Mucosa of gallbladder (tissue), 1 donor: ENCODE data around the gene TAF12. TPM values are rescaled to one million over a fixed set of nuclear protein-coding genes. Genes with fewer than 3 reads are reported as not detected.
"Not testable (repeated sequence)": the region's sequence is repeated elsewhere in the genome, so short reads cannot be mapped to it uniquely, and the experiment has no call there.

ENCODE experiments used
- DNase-seq: peaks from one replicate; pipeline ENCODE4 v3.0.0-alpha.2; 2020; ENCODE audit warnings: low spot score
- total RNA-seq: library from RNA; stranded (reverse); gene quantifications from one replicate; pipeline ENCODE4 v1.2.1, GENCODE V29; 2021
- donor health status: DM: no; HTN: no; CAD: no.

The TAF12 gene
- total RNA-seq, 1 donor from 2014 or later, result 16.3 TPM

DNA sequence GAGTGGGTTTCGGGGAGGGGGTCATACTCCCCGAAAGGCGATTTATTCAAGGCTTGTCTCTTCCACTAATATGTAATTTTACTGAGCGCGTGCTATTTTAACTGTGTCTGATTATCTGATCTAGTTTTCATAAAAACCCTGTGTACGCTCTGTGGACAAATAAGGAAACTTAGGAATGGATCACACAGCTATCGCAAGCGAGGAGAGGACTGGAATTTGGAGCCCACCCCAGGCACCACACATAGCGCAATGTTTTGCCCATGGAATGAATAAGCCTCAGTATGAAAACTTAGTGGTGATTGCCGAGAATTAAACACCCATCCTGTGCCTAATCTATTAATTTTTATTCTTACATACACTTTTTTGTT is 60.6 kb downstream of the TAF12 start:
- DNase-seq, result no peak

DNA sequence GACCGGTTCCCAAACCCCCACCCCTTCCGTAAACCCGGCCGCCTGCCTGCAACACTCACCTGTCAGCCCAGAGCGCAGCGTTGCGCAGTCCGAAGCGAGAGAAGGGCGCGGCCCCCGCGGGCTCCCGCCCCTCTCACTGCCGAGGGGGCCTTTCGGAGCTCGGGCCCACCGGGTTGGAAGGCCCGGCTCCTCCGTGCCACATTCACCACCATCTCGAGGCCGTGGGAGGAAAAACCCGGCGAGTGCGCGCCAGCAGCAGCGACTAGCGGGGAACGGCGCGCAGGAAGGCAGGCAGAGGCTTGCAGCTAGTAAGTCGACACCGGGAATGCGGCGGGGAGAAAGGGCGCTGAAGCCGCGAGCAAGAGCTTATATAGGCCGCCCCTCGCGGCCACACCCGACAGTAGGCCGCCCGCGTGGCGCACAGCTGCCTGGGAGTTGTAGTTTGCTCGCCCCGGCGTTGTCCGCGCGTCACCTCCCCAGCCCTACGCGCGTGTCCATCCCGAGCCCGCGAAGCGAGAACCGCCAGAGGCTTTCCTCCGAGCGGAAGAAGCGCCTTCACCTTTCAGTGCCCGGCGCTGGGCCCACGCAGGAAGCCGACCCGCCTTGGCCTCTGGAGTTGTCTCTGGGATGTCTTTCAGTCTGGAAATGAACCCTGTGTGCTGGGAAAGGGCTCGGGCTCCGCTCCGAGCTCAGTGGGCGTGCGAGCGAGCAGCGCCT is 61.2 kb downstream of the TAF12 start:
- peak; percentile 97 for DNase-seq

DNA sequence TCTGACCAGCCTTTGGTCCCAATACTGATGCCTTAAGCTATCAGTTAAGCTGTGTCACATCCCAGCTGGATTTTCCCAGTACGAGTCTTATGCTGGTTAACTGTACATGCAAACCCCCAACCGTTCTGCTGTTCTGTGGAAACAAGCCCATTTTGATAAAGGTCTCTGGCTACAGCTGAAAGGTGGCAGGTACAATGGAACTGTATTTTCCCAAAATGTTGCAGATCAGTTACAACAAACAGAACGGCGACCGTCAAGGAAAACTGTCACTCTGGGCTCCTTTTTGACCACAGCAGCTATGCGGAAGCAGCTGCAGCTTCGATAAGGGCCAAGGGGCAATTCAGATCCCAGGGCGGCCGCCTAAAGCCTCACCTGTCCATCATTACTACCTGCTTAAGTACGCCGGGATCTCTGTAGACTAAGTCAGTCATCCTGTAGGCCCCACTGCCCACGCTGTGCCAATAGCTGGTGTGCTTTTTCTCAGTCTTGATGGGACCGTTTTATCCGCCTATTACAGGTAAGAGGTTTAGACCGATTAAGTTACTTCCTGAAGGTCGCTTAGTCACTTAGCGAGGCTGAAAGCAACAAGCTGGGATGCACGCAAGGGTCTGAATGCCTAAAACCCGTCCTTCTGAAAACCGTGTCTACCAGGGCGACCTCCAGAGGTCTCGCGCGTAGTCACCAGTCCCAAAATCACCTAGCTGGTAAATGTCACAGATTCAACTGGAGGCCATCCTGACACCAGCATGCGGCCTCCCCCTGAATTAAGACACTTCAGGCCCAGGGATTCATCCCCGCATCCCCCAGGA is 61.9 kb downstream of the TAF12 start:
- peak; percentile 32 for DNase-seq

DNA sequence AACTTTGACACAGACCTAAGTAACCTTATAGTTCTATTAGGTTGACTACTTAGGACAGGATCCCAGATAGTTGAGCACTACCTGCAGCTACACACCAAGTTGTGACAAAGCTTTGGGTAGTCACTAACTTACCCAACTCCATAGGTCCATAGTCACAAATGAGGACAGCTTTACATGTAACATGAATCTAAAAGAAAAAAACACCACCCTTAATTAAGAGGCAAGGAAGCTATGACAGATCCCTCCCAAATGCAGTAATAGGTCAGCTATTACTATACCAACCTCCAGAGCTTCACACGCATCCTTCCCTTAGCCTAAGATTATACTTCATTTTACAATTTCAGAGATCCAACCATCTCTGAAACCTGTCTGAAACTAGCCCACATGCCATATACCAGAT is 63.5 kb downstream of the TAF12 start:
- no peak for DNase-seq

DNA sequence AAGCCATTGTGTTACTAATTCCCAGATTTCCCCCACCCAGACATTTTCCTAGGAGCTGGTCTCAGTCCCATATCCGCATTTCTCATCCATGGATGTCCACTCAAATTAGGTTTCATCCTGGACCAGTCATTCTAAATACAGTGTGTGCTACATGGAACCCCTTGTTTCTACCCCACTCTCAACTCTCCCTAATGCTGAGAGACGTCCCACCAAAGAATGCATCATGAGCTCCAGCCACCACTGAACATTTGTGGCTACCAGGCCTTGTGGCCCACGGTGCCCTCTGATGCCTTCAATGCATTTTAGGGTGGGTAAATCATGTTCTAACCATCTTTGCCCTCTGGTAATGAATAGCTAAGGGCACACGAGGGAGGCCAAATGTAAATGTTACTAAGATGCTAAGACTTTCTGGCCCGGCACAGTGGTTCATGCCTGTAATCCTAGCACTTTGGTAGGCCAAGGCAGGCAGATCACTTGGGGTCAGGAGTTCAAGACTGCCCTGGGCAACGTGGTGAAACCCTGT is 64.1 kb downstream of the TAF12 start:
- DNase-seq, result no peak

DNA sequence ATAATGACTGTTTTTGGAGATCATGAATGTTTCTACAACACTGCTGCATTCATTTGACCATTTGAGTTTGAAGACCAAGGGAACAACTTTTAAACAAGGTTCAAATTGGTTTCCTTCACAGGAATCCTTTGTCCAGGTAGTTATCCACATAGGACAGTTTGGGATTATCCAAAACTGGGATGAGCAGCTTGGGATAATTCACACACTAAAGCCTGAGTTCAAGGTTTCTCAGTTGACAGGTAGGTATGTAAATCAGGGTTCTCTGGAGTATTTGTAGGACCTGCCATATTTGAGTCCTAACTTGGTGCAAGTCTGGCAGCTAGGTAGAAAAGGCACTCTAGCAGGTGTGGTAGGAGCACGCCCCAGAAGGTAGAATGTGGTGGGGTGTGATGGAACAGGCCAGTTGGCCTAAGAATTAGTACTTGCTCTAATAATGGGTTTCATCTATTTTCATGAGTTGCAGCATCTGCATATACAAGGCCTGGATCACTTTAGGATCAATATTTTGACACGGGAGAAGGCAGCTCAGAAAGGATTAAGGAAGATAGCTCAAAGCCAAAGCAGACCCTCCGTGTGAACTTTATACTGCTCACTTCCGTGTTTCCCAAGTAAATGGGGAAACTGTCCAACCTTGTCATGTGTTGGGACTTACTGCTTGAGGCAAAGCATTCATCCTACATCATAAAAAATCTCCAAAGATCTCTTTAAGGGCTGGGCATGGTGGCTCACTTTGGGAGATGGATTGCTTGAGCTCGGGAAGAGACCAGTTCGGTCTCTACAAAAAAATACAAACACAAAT is 64.9 kb downstream of the TAF12 start:
- no peak for DNase-seq

DNA sequence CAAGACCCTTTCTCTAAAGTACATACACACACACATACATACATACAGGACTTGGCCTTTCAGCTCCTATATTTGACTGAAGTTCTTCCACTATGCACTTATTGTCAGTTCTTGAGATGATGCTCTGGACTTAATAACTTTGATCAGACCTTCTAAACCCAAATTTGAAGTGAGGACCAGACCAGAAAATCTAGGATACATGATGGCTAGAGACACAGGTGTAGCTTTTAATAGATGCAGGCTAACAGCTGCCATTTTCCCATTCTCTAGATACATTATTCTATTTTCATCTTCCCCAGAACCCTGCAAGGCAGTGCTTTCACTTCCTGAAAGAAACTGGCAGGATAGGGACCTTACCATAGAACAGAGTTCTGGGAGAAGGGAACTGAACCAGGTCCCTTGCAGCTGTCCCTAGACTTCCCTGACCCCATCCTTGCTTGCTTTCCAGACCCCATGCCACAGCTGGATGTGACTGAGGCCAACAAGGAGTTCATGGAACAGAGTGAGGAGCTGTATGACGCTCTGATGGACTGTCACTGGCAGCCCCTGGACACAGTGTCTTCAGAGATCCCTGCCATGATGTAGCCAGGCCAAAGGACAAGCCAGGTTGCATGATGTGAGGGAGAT is 65.7 kb downstream of the TAF12 start:
- no peak for DNase-seq

DNA sequence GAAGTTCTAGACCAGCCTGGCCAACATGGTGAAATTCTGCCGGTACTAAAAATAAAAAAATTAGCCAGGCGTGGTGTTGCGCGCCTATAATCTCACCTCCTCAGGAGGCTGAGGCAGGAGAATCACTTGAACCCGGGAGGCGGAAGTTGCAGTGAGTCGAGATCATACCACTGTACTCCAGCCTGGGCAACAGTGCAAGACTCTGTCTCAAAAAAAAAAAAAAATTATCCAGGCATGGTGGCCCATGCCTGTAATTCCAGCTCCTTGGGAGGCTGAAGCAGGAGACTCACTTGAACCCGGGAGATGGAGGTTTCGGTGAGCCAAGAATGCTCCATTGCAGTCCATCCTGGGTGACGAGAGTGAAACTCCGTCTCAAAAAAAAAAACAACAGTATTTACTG is 69.3 kb downstream of the TAF12 start:
- DNase-seq, result no peak

DNA sequence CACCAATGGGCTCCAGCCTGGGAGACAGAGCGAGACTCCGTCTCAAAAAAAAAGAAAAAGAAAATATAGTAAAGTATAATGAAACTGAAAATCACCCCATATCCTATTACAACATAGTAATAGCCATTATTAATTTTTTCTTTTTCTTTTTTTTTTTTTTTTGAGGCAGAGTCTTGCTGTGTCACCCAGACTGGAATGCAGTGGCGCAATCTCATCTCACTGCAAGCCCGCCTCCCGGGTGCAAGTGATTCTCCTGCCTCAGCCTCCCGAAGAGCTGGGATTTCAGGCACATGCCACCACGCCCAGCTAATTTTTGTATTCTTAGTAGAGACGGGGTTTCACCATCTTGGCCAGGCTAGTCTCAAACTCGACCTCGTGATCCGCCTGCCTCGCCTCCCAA is 70.0 kb downstream of the TAF12 start:
- DNase-seq, result not testable (repeated sequence)

DNA sequence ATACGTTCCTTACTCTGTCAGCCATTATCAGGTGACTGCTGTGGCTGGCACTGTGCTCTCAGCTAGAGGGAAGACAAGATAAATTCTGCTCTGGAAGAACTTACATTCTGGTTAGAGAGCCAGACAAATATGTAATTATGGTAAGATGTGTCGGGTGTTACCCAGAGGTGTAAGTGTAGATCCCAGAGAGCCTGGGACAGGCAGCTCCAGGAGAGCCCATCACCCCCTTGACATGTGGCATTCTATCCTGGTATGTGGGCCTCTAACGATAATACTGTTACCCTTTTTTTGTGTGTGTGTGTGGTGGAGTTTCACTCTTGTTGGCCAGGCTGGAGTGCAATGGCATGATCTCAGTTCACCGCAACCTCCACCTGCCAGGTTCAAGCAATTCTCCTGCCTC is 71.0 kb downstream of the TAF12 start:
- DNase-seq, result no peak

DNA sequence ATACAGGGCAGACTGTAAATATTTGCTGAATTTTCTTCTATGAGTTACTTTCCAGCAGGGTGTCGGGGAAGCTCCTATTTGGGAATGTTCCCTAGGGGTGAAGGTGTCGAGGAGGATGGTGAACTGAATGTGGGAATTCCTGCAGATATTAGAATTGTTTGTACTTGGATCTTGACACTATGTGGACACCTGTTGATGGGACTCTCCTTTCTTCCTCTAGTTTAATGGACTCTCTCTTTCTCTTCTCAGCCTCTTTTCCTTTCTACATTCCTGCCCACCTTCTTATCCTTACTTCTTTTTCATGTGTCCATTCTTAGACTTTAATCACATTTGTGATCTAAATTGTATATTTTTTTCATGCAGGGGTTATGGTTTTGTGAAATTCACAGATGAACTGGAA is 75.9 kb downstream of the TAF12 start:
- DNase-seq, result no peak

DNA sequence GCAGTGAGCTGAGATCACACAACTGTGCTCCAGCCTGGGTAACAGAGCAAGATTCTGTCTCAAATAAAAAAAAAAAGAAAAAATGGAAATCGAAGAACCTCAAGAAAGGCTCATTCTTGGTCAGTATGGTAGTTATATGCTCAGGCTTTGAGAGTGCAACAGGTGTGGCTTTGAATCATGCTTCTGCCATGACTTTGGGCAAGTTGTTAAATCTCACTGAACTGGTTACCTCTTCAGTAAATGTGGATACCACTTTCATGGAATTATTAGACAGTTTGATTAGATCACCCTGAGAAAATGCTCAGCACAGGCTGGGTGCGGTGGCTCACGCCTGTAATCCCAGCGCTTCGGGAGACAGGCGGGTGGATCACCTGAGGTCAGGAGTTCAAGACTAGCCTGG is 77.1 kb downstream of the TAF12 start:
- DNase-seq, result no peak

DNA sequence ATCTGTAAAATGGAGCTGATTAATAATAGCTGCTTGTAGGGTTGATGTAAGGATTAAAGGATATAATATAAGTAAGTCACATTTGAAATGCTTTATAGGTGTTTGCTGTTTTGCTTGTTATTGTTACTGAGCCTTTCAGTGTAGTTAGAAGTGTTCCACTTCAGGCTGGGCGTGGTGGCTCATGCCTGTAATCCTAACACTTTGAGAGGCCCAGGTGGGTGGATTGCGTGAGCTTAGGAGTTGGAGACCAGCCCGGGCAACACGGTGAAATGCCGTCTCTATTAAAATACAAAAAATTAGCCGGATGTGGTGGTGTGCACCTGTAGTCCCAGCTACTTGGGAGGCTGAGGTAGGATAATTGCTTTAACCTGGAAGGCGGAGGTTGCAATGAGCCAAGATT is 77.8 kb downstream of the TAF12 start:
- no peak for DNase-seq

DNA sequence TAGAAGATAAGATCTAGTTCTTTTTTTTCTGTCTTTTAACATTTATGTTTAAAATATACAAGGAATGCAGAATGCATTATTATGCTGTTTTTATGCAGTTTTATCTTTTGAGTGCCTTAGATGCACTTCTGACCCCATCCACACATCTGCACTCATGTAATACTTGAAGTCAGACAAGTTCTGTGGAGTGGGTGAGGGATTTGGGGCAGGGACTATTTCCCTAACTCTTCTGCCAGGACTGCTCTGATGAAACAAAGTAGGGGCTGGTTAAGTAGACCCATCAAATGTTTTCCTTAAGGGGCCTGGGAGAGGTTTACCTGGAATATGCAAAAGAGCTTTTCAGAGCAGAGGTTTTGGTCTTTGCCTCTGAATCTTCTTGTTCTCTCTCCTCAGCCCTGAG is 78.6 kb downstream of the TAF12 start:
- DNase-seq, result no peak

DNA sequence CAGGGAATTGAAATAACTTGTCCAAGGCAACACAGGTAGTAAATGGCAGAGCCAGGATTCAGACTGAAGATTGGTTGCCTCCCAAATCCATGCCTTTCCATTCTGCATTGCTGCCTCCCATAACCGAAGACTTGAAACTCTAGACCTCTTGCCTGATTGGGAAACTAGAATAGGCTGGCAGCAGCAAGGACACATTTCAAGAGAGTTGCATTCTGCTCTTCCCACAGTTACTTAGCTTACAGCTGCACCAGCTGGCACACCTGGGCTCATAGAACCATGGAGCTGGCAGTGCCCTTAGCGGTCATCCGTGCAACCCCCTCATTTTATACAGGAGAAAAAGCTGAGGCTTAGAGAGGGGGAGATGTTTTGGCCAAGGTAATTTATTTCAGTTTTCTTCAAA is 82.0 kb downstream of the TAF12 start:
- no peak for DNase-seq

Other genes with a start within 250 kb of the TAF12 start
- gene RCC1, start 137.0 kb downstream of the TAF12 start, total RNA-seq, result 30.3 TPM
- gene TRNAU1AP, start 90.0 kb downstream of the TAF12 start, total RNA-seq, result 19.3 TPM
- gene RAB42, start 50.8 kb downstream of the TAF12 start, total RNA-seq, result 1.8 TPM
- gene RNU11, start 5.5 kb upstream of the TAF12 start, total RNA-seq, result not detected
- 11.7 TPM for gene GMEB1, start 25.7 kb upstream of the TAF12 start, total RNA-seq
- 52.0 TPM for gene YTHDF2, start 93.9 kb upstream of the TAF12 start, total RNA-seq
- gene OPRD1, start 169.1 kb upstream of the TAF12 start, total RNA-seq, result not detected